Measurements from ENCODE around the gene RASGRP2. TPM values are rescaled to one million over a fixed set of nuclear protein-coding genes. Genes with fewer than 3 reads are reported as not detected.

RASGRP2 gene
- total RNA-seq, 1 experiment from 2014 or later, result not detected

GRCh38 chr11:64754919-64755662, 11.1 kb upstream of the RASGRP2 start:
- Histone ChIP-seq H3K27ac (ENCODE audit: low read length) (no peak overlapping the region), H3K4me1 (ENCODE audit: insufficient read depth, low read length) (no peaks in the 10 kb centered on the region), H3K4me3 (ENCODE audit: low read length) (no peak overlapping the region), H3K4me2 (ENCODE audit: low read length) (no peak overlapping the region), H2AFZ (ENCODE audit: low read length) (no peak overlapping the region), H3K36me3 (ENCODE audit: low read depth, low read length) (no peaks in the 10 kb centered on the region), H3F3A (ENCODE audit: low read length, unreplicated experiment) (no peaks in the 10 kb centered on the region), H3K79me2 (ENCODE audit: low read length) (no peaks in the 10 kb centered on the region), H4K20me1 (ENCODE audit: low read length) (no peaks in the 10 kb centered on the region), H3K9me3 (ENCODE audit: low read length) (no peaks in the 10 kb centered on the region), H3K9me2 (replicated peaks; ENCODE audit: low read length) (no peaks in the 10 kb centered on the region), H3K9ac (ENCODE audit: low read length) (no peak overlapping the region), H3K27me3 (ENCODE audit: low read length) (no peaks in the 10 kb centered on the region)
- DNase-seq, result no peak
- ATAC-seq, result no peak
- TF ChIP-seq EZH2 (IDR thresholded peaks at IDR 0.05; ENCODE audit: low read length, unreplicated experiment) (no peak), CTCF (conservative IDR thresholded peaks at IDR 0.05; ENCODE audit: low read depth, low read length) (no peak), EZH2phosphoT487 (IDR thresholded peaks at IDR 0.05; ENCODE audit: borderline replicate concordance, low read length) (no peak)
- no TSS peak for BruUV-seq (replicated peaks)
- CTCF ChIA-PET, result no interaction called here
- intact Hi-C loops (cut with micrococcal nuclease), result no loop called here
- POLR2A ChIA-PET (ENCODE audit: unreplicated experiment), result no interaction called here

- TF ChIP-seq EZH2 (IDR thresholded peaks at IDR 0.05; ENCODE audit: low read length, unreplicated experiment) (no peak), CTCF (conservative IDR thresholded peaks at IDR 0.05; ENCODE audit: low read depth, low read length) (no peak), EZH2phosphoT487 (IDR thresholded peaks at IDR 0.05; ENCODE audit: borderline replicate concordance, low read length) (no peak)
- POLR2A ChIA-PET (ENCODE audit: unreplicated experiment), result no interaction called here
- Histone ChIP-seq H3K4me2 (ENCODE audit: low read length) (no peak overlapping the region), H3K36me3 (ENCODE audit: low read depth, low read length) (no peaks in the 10 kb centered on the region), H3K9me3 (ENCODE audit: low read length) (no peaks in the 10 kb centered on the region), H3F3A (ENCODE audit: low read length, unreplicated experiment) (no peaks in the 10 kb centered on the region), H3K9me2 (replicated peaks; ENCODE audit: low read length) (no peaks in the 10 kb centered on the region), H3K79me2 (ENCODE audit: low read length) (no peaks in the 10 kb centered on the region), H3K4me3 (ENCODE audit: low read length) (no peak overlapping the region), H4K20me1 (ENCODE audit: low read length) (no peaks in the 10 kb centered on the region), H3K4me1 (ENCODE audit: insufficient read depth, low read length) (no peaks in the 10 kb centered on the region), H3K9ac (ENCODE audit: low read length) (no peak overlapping the region), H2AFZ (ENCODE audit: low read length) (no peak overlapping the region), H3K27me3 (ENCODE audit: low read length) (no peaks in the 10 kb centered on the region), H3K27ac (ENCODE audit: low read length) (no peak overlapping the region)
- no peak for ATAC-seq
- intact Hi-C loops (cut with micrococcal nuclease), result no loop called here
- BruUV-seq (replicated peaks), result no TSS peak
- no peak for DNase-seq
- CTCF ChIA-PET, result interaction anchor here (0.6 kb wide), 1 partner anchor 66 kb away, joined by 6 read pairs; no protein-coding TSS in a partner anchor
Measured at GRCh38 chr11:64754124-64754918, 10.4 kb upstream of the RASGRP2 start.

Measured in PC-3 (cell line).